Endometrial microvascular endothelial cells (primary cell): Measurements from ENCODE around the gene IGSF3. TPM values are rescaled to one million over a fixed set of nuclear protein-coding genes. Genes with fewer than 3 reads are reported as not detected.
"Not testable (repeated sequence)": the region's sequence is repeated elsewhere in the genome, so short reads cannot be mapped to it uniquely, and the experiment has no call there.

Experiments
- in situ Hi-C: cut with HindIII; loops from 2 replicates; pipeline ENCODE4 v1.10.0; 2017; ENCODE audit warnings: low sequenced_read_pairs, low pct_unique_long_range_greater_than_20kb; ENCODE audit errors: inconsistent ontology term
- total RNA-seq: library from RNA; depleted of rRNA; stranded (reverse); fragments of >200 nt; gene quantifications from one replicate; pipeline ENCODE4 v1.2.3, GENCODE V29; 2015; ENCODE audit errors: inconsistent ontology term

Gene IGSF3
- total RNA-seq, 1 donor from 2014 or later = 1.1 TPM

- in situ Hi-C loops = not testable (repeated sequence)
These were observed 24.9 kb downstream of the IGSF3 start for GRCh38 chr1:116642311-116643280.

- in situ Hi-C loops = not testable (repeated sequence)
These were observed 29.9 kb downstream of the IGSF3 start for GRCh38 chr1:116637583-116637982.

GRCh38 chr1:116636584-116636983 lies 30.9 kb downstream of the IGSF3 start:
- in situ Hi-C loops = not testable (repeated sequence)

GRCh38 chr1:116634386-116634785 lies 33.1 kb downstream of the IGSF3 start:
- in situ Hi-C loops = not testable (repeated sequence)

- in situ Hi-C loops = not testable (repeated sequence)
These were observed 35.3 kb downstream of the IGSF3 start for GRCh38 chr1:116631996-116632925.

GRCh38 chr1:116631554-116631953 lies 36.0 kb downstream of the IGSF3 start:
- in situ Hi-C loops = not testable (repeated sequence)

GRCh38 chr1:116630057-116630456 lies 37.5 kb downstream of the IGSF3 start:
- in situ Hi-C loops = not testable (repeated sequence)

GRCh38 chr1:116629441-116629840 lies 38.1 kb downstream of the IGSF3 start:
- in situ Hi-C loops = not testable (repeated sequence)

- in situ Hi-C loops = no loop called here
These were observed 39.1 kb downstream of the IGSF3 start for GRCh38 chr1:116628448-116628847.

- in situ Hi-C loops = not testable (repeated sequence)
These were observed 40.2 kb downstream of the IGSF3 start for GRCh38 chr1:116627357-116627756.

- in situ Hi-C loops = not testable (repeated sequence)
These were observed 40.6 kb downstream of the IGSF3 start for GRCh38 chr1:116626915-116627314.

- in situ Hi-C loops = not testable (repeated sequence)
These were observed 42.4 kb downstream of the IGSF3 start for GRCh38 chr1:116625155-116625554.

GRCh38 chr1:116624040-116624439 lies 43.5 kb downstream of the IGSF3 start:
- in situ Hi-C loops = no loop called here

GRCh38 chr1:116622496-116622895 lies 45.0 kb downstream of the IGSF3 start:
- in situ Hi-C loops = not testable (repeated sequence)

- in situ Hi-C loops = not testable (repeated sequence)
These were observed 45.8 kb downstream of the IGSF3 start for GRCh38 chr1:116621756-116622155.

- in situ Hi-C loops = not testable (repeated sequence)
These were observed 47.1 kb downstream of the IGSF3 start for GRCh38 chr1:116620392-116620791.

GRCh38 chr1:116619106-116619505 lies 48.4 kb downstream of the IGSF3 start:
- in situ Hi-C loops = not testable (repeated sequence)

GRCh38 chr1:116617808-116618207 lies 49.7 kb downstream of the IGSF3 start:
- in situ Hi-C loops = not testable (repeated sequence)

- in situ Hi-C loops = not testable (repeated sequence)
These were observed 53.7 kb downstream of the IGSF3 start for GRCh38 chr1:116613825-116614224.
